Activated CD4-positive, CD25-positive, alpha-beta regulatory T cell treated with anti-CD3 and anti-CD28 coated beads, Interleukin-2, amount 50 U/mL, for 72 hours (primary cell): ENCODE data around the gene ZFP1.
"Not testable (repeated sequence)": the region's sequence is repeated elsewhere in the genome, so short reads cannot be mapped to it uniquely, and the experiment has no call there.

Experiments used
- DNase-seq: peaks from one replicate; pipeline ENCODE4 v3.0.0; 2021

ZFP1 gene

GRCh38 chr16:75169899-75170405 is 21.6 kb downstream of the ZFP1 start:
- DNase-seq, result no peak

DNA sequence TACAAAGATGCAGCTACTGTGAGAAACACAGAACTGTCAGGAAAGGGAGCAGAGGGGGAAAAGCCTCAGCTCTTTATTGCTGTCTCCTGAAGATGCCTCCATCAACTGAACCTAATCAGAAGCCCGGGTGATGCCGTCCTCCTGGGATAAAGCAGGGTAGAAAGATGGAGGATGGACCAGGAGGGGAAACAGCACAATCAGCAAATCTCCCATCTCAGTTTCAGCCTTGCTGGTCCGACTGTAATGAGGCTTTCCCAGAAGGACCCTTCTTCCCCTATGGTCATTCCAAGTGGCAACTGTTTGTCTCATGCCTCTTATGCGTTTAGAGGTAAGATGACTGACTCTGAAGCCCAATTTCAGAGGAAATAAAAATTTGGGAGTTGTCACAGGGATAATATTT is 24.3 kb downstream of the ZFP1 start:
- no peak for DNase-seq

GRCh38 chr16:75175074-75175473 is 26.8 kb downstream of the ZFP1 start:
- DNase-seq, result no peak

GRCh38 chr16:75176926-75177325 is 28.6 kb downstream of the ZFP1 start:
- DNase-seq, result no peak

GRCh38 chr16:75179208-75179607 is 30.9 kb downstream of the ZFP1 start:
- DNase-seq, result no peak

GRCh38 chr16:75181630-75182029 is 33.3 kb downstream of the ZFP1 start:
- DNase-seq, result no peak

GRCh38 chr16:75188832-75189477 is 40.6 kb downstream of the ZFP1 start:
- DNase-seq, result no peak

GRCh38 chr16:75189638-75190245 is 41.4 kb downstream of the ZFP1 start:
- DNase-seq, result no peak

DNA sequence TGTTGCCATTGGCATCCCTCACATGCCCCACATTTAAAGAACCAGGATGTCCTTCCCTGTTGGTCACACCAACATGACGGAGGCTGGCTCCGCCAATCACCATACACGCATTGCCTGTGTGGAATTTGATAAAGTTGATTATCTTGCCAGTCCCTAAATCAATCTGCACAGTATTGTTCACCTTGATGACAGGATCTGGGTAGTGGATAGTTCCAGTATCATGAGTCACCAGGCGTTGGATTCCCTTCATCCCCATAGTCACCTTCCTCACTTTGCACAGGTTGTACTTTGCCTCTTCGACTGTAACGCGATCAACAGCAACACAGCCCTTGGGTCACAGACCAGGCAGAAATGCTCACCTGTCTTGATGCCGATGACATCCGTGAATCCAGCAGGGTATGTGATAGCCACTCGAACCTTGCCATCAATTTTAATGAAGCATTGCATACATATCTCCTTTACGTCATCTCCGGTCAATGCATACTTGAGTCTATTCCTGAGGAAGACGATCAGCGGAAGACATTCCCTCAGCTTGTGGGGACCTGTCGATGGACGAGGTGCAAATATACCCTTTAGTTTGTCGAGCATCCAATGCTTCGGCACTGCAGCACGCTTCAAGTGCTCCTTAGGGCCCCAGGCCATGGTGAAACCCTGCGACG is 44.4 kb downstream of the ZFP1 start:
- DNase-seq, result no peak

GRCh38 chr16:75193265-75193650 is 44.9 kb downstream of the ZFP1 start:
- DNase-seq, result no peak

GRCh38 chr16:75193730-75194444 is 45.6 kb downstream of the ZFP1 start:
- no peak for DNase-seq

DNA sequence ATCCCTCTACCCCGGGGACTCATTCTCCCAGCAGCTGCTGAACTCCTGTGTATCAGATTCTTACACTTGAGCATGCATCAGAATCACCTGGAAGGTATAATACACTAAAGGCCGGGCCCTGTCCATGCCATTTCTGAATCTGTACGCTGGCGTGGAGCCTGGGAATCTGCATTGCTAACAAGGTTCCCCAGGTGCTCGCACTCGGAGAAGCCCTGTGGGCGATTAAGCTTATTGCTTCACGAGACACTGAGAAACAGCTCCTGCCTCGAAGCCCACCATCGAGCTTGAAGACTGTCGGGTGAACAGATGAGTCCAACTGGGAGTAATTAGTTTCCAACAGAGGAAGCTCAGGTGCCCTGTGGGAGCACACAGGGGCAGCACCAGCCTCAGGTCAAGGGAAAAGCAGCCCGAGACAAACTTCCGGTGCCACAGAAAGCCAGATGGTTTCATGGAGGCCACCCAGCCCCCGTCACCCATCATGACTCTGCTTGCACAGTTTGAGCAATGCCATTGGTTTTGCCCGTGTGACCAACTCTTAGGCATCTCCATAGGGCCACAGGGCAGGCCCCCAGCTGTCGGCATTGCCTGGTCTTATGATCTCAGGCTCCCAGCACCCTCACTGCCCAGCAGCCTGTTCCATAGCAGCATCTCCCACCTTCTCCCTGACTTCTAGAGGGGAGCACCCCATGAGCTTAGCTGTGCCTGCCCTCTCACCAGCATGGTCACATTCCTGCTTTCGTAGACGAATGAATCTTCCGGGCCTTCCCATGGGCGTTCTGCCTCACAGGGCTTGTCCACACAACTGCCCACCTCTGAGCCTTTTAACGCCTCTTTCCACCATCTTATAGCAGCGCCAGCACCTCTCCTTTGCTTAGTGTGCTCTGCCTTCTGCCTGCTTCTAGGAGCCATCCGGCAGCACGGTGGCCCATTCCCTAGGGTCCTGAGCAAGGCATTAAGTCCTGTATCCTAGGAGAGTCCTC is 47.8 kb downstream of the ZFP1 start:
- DNase-seq, result no peak

- no peak for DNase-seq
Observed at GRCh38 chr16:75196836-75197235, 48.5 kb downstream of the ZFP1 start.

DNA sequence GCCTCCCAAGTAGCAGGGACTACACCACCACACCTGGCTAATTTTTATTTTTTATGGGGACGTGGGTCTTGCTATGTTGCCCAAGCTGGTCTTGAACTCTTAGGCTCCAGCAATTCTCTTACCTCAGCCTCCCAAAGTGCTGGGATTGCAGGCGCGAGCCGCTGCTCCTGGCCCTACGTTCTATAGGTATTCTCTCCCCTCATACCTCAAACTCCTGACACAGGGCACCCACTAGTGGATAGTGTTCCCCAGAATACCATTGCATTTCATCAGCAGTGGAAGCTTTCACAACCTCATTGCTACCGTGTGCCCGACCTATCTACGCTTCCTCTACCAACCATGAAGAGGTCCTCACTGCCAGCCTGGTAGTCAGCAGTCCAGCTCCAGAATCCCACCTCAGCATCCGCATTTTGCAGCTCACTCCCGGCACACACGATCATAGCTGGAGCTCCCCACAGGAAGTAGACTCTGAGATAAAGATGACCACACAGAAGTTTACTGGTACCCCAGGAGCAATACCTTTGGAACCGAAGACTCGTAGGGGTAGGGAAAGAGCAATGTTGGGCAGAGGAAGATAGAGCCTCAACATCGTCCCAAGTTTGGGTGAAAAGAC is 49.3 kb downstream of the ZFP1 start:
- DNase-seq, result no peak

- no peak for DNase-seq
Observed at GRCh38 chr16:75198135-75198600, 49.8 kb downstream of the ZFP1 start.

DNA sequence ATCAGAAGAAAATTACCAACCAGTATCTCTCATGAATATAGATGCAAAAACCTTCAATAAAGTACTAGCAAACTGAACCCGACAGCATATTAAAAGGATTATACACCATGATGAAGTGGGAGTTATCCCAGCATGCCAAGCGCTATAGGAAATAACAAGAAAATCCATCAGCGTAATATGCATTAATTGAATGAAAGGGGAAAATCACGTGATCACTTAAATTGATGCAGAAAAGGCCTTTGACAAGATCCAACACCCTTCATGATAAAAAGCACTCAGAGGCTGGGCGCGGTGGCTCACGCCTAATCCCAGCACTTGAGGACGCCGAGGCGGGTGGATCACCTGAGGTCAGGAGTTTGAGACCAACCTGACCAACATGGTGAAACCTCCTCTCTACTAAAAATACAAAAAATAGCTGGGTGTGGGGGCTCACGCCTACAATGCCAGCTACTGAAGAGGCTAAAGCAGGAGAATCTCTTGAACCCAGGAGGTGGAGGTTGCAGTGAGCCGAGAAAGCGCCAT is 53.8 kb downstream of the ZFP1 start:
- DNase-seq, result no peak

GRCh38 chr16:75203096-75203495 is 54.8 kb downstream of the ZFP1 start:
- no peak for DNase-seq

GRCh38 chr16:75203667-75204409 is 55.5 kb downstream of the ZFP1 start:
- DNase-seq, result no peak

DNA sequence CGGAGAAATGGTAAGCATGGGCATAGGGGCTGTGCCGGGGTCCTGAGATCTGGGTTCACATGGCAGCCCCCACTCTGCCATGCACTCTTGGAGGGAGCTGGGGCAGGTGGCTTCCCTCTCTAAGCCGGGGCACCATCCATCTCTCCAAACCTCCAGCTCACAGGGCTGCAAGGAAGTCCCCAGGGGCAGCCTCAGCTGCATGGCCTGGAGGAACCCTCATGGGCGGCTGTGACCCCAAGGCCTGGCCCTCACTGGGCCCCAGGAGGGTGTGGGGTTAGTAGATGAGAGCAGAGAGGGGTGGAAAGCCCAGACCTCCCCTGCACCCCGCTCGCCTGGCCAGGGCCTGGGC is 56.1 kb downstream of the ZFP1 start:
- DNase-seq, result no peak

GRCh38 chr16:75204905-75205304 is 56.6 kb downstream of the ZFP1 start:
- not testable (repeated sequence) for DNase-seq

DNA sequence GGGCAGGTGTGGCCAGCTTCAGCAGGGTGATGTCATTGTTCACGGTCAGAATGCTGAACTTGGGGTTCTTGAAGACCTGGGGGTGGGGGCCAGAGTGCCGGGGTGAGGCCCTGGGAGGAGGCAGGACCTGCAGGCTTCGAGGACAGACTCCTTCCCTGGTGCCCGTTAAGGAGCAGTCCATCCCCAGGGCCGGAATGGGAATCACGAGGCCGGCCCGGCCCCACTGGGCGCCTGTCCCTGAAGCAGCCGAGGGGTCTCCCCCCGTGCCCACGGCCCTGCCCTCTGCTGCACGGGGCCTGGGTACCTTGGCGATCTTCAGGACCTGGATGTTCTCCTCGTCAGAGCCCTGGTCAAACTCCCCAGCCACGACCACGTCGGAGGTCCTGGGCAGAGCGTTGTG is 57.1 kb downstream of the ZFP1 start:
- not testable (repeated sequence) for DNase-seq
